CD4-positive, alpha-beta memory T cell (primary cell): ENCODE measurements around the gene PMIS2. TPM values are rescaled to one million over a fixed set of nuclear protein-coding genes. Genes with fewer than 3 reads are reported as not detected.
A peak's percentile ranks its signal among the peaks of the same experiment; 100 is the strongest.

ENCODE experiments used
- CTCF ChIA-PET: fragments of 350-600 bp; sonication (Branson Sonifier 250); formaldehyde crosslinking; loops from one replicate; lab custom pipeline; 2021; ENCODE audit warnings: inconsistent platforms; ENCODE audit not compliant: partially characterized antibody; lab: Charles Lee
- POLR2A ChIA-PET: fragments of 350-600 bp; sonication (Branson Sonifier 250); formaldehyde crosslinking; loops from one replicate; lab custom pipeline; 2021; ENCODE audit not compliant: partially characterized antibody; lab: Charles Lee
- DNase-seq, 5 donors: peaks; one replicate each; pipeline versions ENCODE4 v3.0.0 to v3.0.0-alpha.2; 2020 to 2022; ENCODE audit warnings: mixed read lengths in 1 of 5
- H3K27ac ChIP-seq: one replicate; pipeline ENCODE4 v1.7.0; 2013; ENCODE audit warnings: low read depth, low read length
- H3K27me3 ChIP-seq: 2 replicates; pipeline ENCODE4 v1.7.0; 2013; ENCODE audit warnings: mild to moderate bottlenecking, low read length, moderate library complexity; ENCODE audit not compliant: insufficient read depth
- H3K36me3 ChIP-seq: 2 replicates; pipeline ENCODE4 v1.7.0; 2013; ENCODE audit warnings: mild to moderate bottlenecking, low read length, moderate library complexity; ENCODE audit not compliant: insufficient read depth
- H3K4me1 ChIP-seq: 2 replicates; pipeline ENCODE4 v1.7.0; 2013; ENCODE audit warnings: mild to moderate bottlenecking, low read length, moderate library complexity; ENCODE audit not compliant: insufficient read depth
- H3K4me3 ChIP-seq, 2 donors: one replicate each; pipeline ENCODE4 v1.7.0; 2013; ENCODE audit warnings: low read length in 2 of 2, mild to moderate bottlenecking in 1 of 2
- H3K9me3 ChIP-seq, 2 donors: one replicate each; pipeline ENCODE4 v1.7.0; 2013; ENCODE audit warnings: low read length in 2 of 2, control low read depth in 1 of 2; ENCODE audit not compliant: control insufficient read depth in 1 of 2
- H3K27ac Mint-ChIP-seq, 7 donors: one replicate each; pipeline ENCODE4 v1.8.0; 2020 to 2021; ENCODE audit warnings: mixed read lengths in 7 of 7, mild to moderate bottlenecking in 6 of 7, inconsistent platforms in 3 of 7, moderate library complexity in 3 of 7
- H3K27me3 Mint-ChIP-seq, 2 donors: one replicate each; pipeline ENCODE4 v1.8.0; 2020 to 2021; ENCODE audit warnings: mixed read lengths in 2 of 2
- H3K36me3 Mint-ChIP-seq, 2 donors: one replicate each; pipeline ENCODE4 v1.8.0; 2020 to 2021; ENCODE audit warnings: mixed read lengths in 2 of 2, inconsistent platforms in 1 of 2, mild to moderate bottlenecking in 1 of 2
- H3K4me1 Mint-ChIP-seq, 4 donors: one replicate each; pipeline ENCODE4 v1.8.0; 2020 to 2021; ENCODE audit warnings: mixed read lengths in 4 of 4, mild to moderate bottlenecking in 1 of 4
- H3K4me3 Mint-ChIP-seq, 8 donors: one replicate each; pipeline ENCODE4 v1.8.0; 2020 to 2021; ENCODE audit warnings: mixed read lengths in 8 of 8, mild to moderate bottlenecking in 7 of 8, moderate library complexity in 6 of 8, inconsistent platforms in 3 of 8
- H3K9me3 Mint-ChIP-seq, 8 donors: one replicate each; pipeline ENCODE4 v1.8.0; 2020 to 2021; ENCODE audit warnings: mixed read lengths in 8 of 8, mild to moderate bottlenecking in 5 of 8, inconsistent platforms in 3 of 8, moderate library complexity in 1 of 8
- intact Hi-C: fragments of 100-400 bp; cut with micrococcal nuclease; formaldehyde crosslinking; loops from one replicate; pipeline ENCODE4 v1.15.1; 2023
- polyA plus RNA-seq, 2 donors: library from polyadenylated mRNA; unstranded; fragments of 300-500 nt; fragmentation: Illumina TruSeq; gene quantifications; one replicate each; pipeline ENCODE4 v1.2.3, GENCODE V29; 2021
- total RNA-seq, 2 experiments: library from RNA; stranded (reverse); gene quantifications; one replicate each; pipeline ENCODE4 v1.2.3, GENCODE V29; 2021

Gene PMIS2
- total and polyA plus RNA-seq, 4 experiments from 2014 or later: not detected

GRCh38 chr19:35618857-35619256, 32.9 kb downstream of the PMIS2 start:
- intact Hi-C loops: no loop called here
- peaks cover 7% of the 10 kb centered on the region for H3K36me3 ChIP-seq
- Mint-ChIP-seq H3K27me3 (no peaks in the 10 kb centered on the region), H3K27ac (no peak overlapping the region), H3K4me1 (peaks cover 0 to 2% (median under 1%) of the 10 kb centered on the region in 4 donors), H3K4me3 (no peak overlapping the region), H3K36me3 (peaks cover 8 to 28% of the 10 kb centered on the region in 2 donors), H3K9me3 (peaks cover 0 to 2% (median 0%) of the 10 kb centered on the region in 8 donors)
- no peak overlapping the region for H3K4me3 ChIP-seq
- no peak overlapping the region for H3K27ac ChIP-seq
- no peak for DNase-seq
- ChIA-PET POLR2A (no interaction called here), CTCF (no interaction called here)
- no peaks in the 10 kb centered on the region for H3K27me3 ChIP-seq
- H3K4me1 ChIP-seq: no peaks in the 10 kb centered on the region
- no peaks in the 10 kb centered on the region for H3K9me3 ChIP-seq

- DNase-seq: no peak
- Histone ChIP-seq H3K4me3 (no peak overlapping the region), H3K36me3 (peaks cover 7% of the 10 kb centered on the region), H3K4me1 (no peaks in the 10 kb centered on the region), H3K27ac (no peak overlapping the region), H3K27me3 (no peaks in the 10 kb centered on the region), H3K9me3 (no peaks in the 10 kb centered on the region)
- Mint-ChIP-seq H3K4me3 (no peak overlapping the region), H3K4me1 (peaks cover 0 to 2% (median 0%) of the 10 kb centered on the region in 4 donors), H3K27ac (no peak overlapping the region), H3K27me3 (no peaks in the 10 kb centered on the region), H3K9me3 (peaks cover 0 to 2% (median 0%) of the 10 kb centered on the region in 8 donors), H3K36me3 (peaks cover 8 to 28% of the 10 kb centered on the region in 2 donors)
- CTCF ChIA-PET: no interaction called here
- intact Hi-C loops: no loop called here
- POLR2A ChIA-PET: no interaction called here
Observed at GRCh38 chr19:35619290-35619923, 33.4 kb downstream of the PMIS2 start.

- H3K27ac Mint-ChIP-seq: no peak overlapping the region
- peaks cover 8 to 25% of the 10 kb centered on the region in 2 donors for H3K36me3 Mint-ChIP-seq
- H3K27me3 Mint-ChIP-seq: no peaks in the 10 kb centered on the region
- no peak overlapping the region for H3K4me3 Mint-ChIP-seq
- ChIA-PET CTCF (no interaction called here), POLR2A (no interaction called here)
- Histone ChIP-seq H3K27me3 (no peaks in the 10 kb centered on the region), H3K4me3 (no peak overlapping the region), H3K4me1 (no peaks in the 10 kb centered on the region), H3K36me3 (peaks cover 7% of the 10 kb centered on the region), H3K27ac (no peak overlapping the region), H3K9me3 (no peaks in the 10 kb centered on the region)
- no peak for DNase-seq
- H3K4me1 Mint-ChIP-seq: peaks cover 0 to 2% (median 0%) of the 10 kb centered on the region in 4 donors
- intact Hi-C loops: no loop called here
- peaks cover 0 to 2% (median 0%) of the 10 kb centered on the region in 8 donors for H3K9me3 Mint-ChIP-seq
Observed at GRCh38 chr19:35620001-35620400, 34.0 kb downstream of the PMIS2 start.

GRCh38 chr19:35621708-35622107, 35.7 kb downstream of the PMIS2 start:
- Mint-ChIP-seq H3K27me3 (no peaks in the 10 kb centered on the region), H3K9me3 (no peaks in the 10 kb centered on the region), H3K27ac (peak overlapping the region in 3 of 7 donors; percentile 23 to 78 (median 64)), H3K4me1 (peaks cover 0 to 5% (median under 1%) of the 10 kb centered on the region in 4 donors), H3K36me3 (peaks cover 3 to 17% of the 10 kb centered on the region in 2 donors), H3K4me3 (no peak overlapping the region)
- Histone ChIP-seq H3K4me1 (no peaks in the 10 kb centered on the region), H3K4me3 (no peak overlapping the region), H3K27me3 (no peaks in the 10 kb centered on the region), H3K36me3 (peaks cover 7% of the 10 kb centered on the region), H3K27ac (no peak overlapping the region), H3K9me3 (no peaks in the 10 kb centered on the region)
- DNase-seq: no peak
- ChIA-PET CTCF (no interaction called here), POLR2A (interaction anchor here (0.5 to 3.2 kb wide), 3 partner anchors 9 to 30 kb away, joined by 3 to 10 read pairs (median 3); partner anchors contain the start of gene HAUS5)
- intact Hi-C loops: no loop called here

- POLR2A ChIA-PET: interaction anchor here (1.3 to 3.2 kb wide), 2 partner anchors 10 to 12 kb away, joined by 4 to 10 read pairs; partner anchors contain the start of gene HAUS5
Observed at GRCh38 chr19:35622750-35623149, 36.8 kb downstream of the PMIS2 start.

GRCh38 chr19:35623327-35624010, 37.5 kb downstream of the PMIS2 start:
- H3K4me3 ChIP-seq: no peak overlapping the region
- no peak overlapping the region for H3K27ac ChIP-seq
- H3K27ac Mint-ChIP-seq: peak overlapping the region in 2 of 7 donors; percentile 42 to 58
- peaks cover 5% of the 10 kb centered on the region for H3K4me1 ChIP-seq
- DNase-seq: no peak
- intact Hi-C loops: no loop called here
- no peaks in the 10 kb centered on the region for H3K9me3 ChIP-seq
- no peaks in the 10 kb centered on the region for H3K9me3 Mint-ChIP-seq
- H3K27me3 Mint-ChIP-seq: no peaks in the 10 kb centered on the region
- CTCF ChIA-PET: interaction anchor here (0.7 kb wide), 1 partner anchor 75 kb away, joined by 3 read pairs; no protein-coding TSS in a partner anchor
- H3K4me1 Mint-ChIP-seq: peaks cover 4 to 12% (median 6%) of the 10 kb centered on the region in 4 donors
- POLR2A ChIA-PET: interaction anchor here (1.3 to 3.2 kb wide), 2 partner anchors 11 to 13 kb away, joined by 4 to 10 read pairs; partner anchors contain the start of gene HAUS5
- H3K36me3 ChIP-seq: peaks cover 7% of the 10 kb centered on the region
- H3K27me3 ChIP-seq: no peaks in the 10 kb centered on the region
- peaks cover 3 to 17% of the 10 kb centered on the region in 2 donors for H3K36me3 Mint-ChIP-seq
- no peak overlapping the region for H3K4me3 Mint-ChIP-seq

More at GRCh38 chr19:35622750-35623149, 36.8 kb downstream of the PMIS2 start:
- Mint-ChIP-seq H3K27ac (peak overlapping the region in 1 of 7 donors; percentile 42), H3K9me3 (no peaks in the 10 kb centered on the region), H3K36me3 (peaks cover 3 to 17% of the 10 kb centered on the region in 2 donors), H3K4me1 (peaks cover 0 to 5% (median under 1%) of the 10 kb centered on the region in 4 donors), H3K27me3 (no peaks in the 10 kb centered on the region), H3K4me3 (no peak overlapping the region)
- Histone ChIP-seq H3K36me3 (peaks cover 7% of the 10 kb centered on the region), H3K27ac (no peak overlapping the region), H3K27me3 (no peaks in the 10 kb centered on the region), H3K9me3 (no peaks in the 10 kb centered on the region), H3K4me1 (no peaks in the 10 kb centered on the region), H3K4me3 (no peak overlapping the region)
- intact Hi-C loops: no loop called here
- CTCF ChIA-PET: no interaction called here
- no peak for DNase-seq

GRCh38 chr19:35628264-35628564, 42.2 kb downstream of the PMIS2 start:
- Mint-ChIP-seq H3K9me3 (no peaks in the 10 kb centered on the region), H3K27me3 (peaks cover 0 to 1% of the 10 kb centered on the region in 2 donors), H3K27ac (peak overlapping the region; percentile 95 to 100 (median 100)), H3K4me3 (peak overlapping the region; percentile 97 to 100 (median 98)), H3K36me3 (peaks cover 22 to 34% of the 10 kb centered on the region in 2 donors), H3K4me1 (peaks cover 12 to 35% (median 18%) of the 10 kb centered on the region in 4 donors)
- DNase-seq: no peak
- H3K27ac ChIP-seq: peak overlapping the region; percentile 88
- intact Hi-C loops: loop anchor here (1.0 to 5.0 kb wide), 4 partner anchors 16 to 81 kb away; partner anchors contain the start of genes COX6B1, HAUS5 and TMEM147
- H3K9me3 ChIP-seq: no peaks in the 10 kb centered on the region
- H3K27me3 ChIP-seq: no peaks in the 10 kb centered on the region
- H3K4me3 ChIP-seq: peak overlapping the region; percentile 27 to 86
- H3K4me1 ChIP-seq: peaks cover 17% of the 10 kb centered on the region
- ChIA-PET CTCF (no interaction called here), POLR2A (interaction anchor here (0.7 to 5.3 kb wide), 3 partner anchors 15 to 17 kb away, joined by 3 to 45 read pairs (median 8); partner anchors contain the start of genes ETV2 and HAUS5)
- peaks cover 27% of the 10 kb centered on the region for H3K36me3 ChIP-seq
